Measurements from ENCODE around the gene CACNA1C.

The CACNA1C gene

GRCh38 chr12:2352203-2352602, 299.4 kb downstream of the CACNA1C start:
- ATAC-seq (replicated peaks; ENCODE audit: extremely low read depth, poor library complexity, severe bottlenecking) (no peak), DNase-seq (ENCODE audit: low spot score in 2 of 2) (no peak)
- Mint-ChIP-seq H3K27me3 (peaks cover 52% of the 10 kb centered on the region), H3K4me3 (no peak overlapping the region), H3K36me3 (ENCODE audit: insufficient read depth) (peaks cover 3% of the 10 kb centered on the region), H3K27ac (ENCODE audit: low read depth) (no peak overlapping the region), H3K9me3 (no peaks in the 10 kb centered on the region), H3K4me1 (no peaks in the 10 kb centered on the region)

GRCh38 chr12:2353281-2353680, 300.5 kb downstream of the CACNA1C start:
- Mint-ChIP-seq H3K9me3 (no peaks in the 10 kb centered on the region), H3K27ac (ENCODE audit: low read depth) (no peak overlapping the region), H3K36me3 (ENCODE audit: insufficient read depth) (peaks cover 3% of the 10 kb centered on the region), H3K4me3 (no peak overlapping the region), H3K4me1 (peaks cover 4% of the 10 kb centered on the region), H3K27me3 (peaks cover 52% of the 10 kb centered on the region)
- ATAC-seq (replicated peaks; ENCODE audit: extremely low read depth, poor library complexity, severe bottlenecking): no peak
- DNase-seq (ENCODE audit: low spot score in 2 of 2): no peak

- peaks cover 52% of the 10 kb centered on the region for H3K27me3 Mint-ChIP-seq
- H3K4me3 Mint-ChIP-seq: no peak overlapping the region
- no peak overlapping the region for H3K27ac Mint-ChIP-seq (ENCODE audit: low read depth)
- peaks cover 8% of the 10 kb centered on the region for H3K4me1 Mint-ChIP-seq
- peaks cover 3% of the 10 kb centered on the region for H3K36me3 Mint-ChIP-seq (ENCODE audit: insufficient read depth)
- no peak for DNase-seq (ENCODE audit: low spot score in 2 of 2)
- H3K9me3 Mint-ChIP-seq: no peaks in the 10 kb centered on the region
- ATAC-seq (replicated peaks; ENCODE audit: extremely low read depth, poor library complexity, severe bottlenecking): no peak
These were observed 300.9 kb downstream of the CACNA1C start for GRCh38 chr12:2353691-2354090.

GRCh38 chr12:2354151-2354991, 301.6 kb downstream of the CACNA1C start:
- peaks cover 3% of the 10 kb centered on the region for H3K36me3 Mint-ChIP-seq (ENCODE audit: insufficient read depth)
- H3K9me3 Mint-ChIP-seq: no peaks in the 10 kb centered on the region
- H3K27me3 Mint-ChIP-seq: peaks cover 45% of the 10 kb centered on the region
- H3K27ac Mint-ChIP-seq (ENCODE audit: low read depth): no peak overlapping the region
- no peak overlapping the region for H3K4me3 Mint-ChIP-seq
- ATAC-seq (replicated peaks; ENCODE audit: extremely low read depth, poor library complexity, severe bottlenecking): no peak
- DNase-seq (ENCODE audit: low spot score in 2 of 2): no peak
- H3K4me1 Mint-ChIP-seq: peaks cover 15% of the 10 kb centered on the region

- H3K4me3 Mint-ChIP-seq: no peak overlapping the region
- peaks cover 15% of the 10 kb centered on the region for H3K4me1 Mint-ChIP-seq
- H3K27me3 Mint-ChIP-seq: peaks cover 42% of the 10 kb centered on the region
- no peak for DNase-seq (ENCODE audit: low spot score in 2 of 2)
- no peak overlapping the region for H3K27ac Mint-ChIP-seq (ENCODE audit: low read depth)
- H3K36me3 Mint-ChIP-seq (ENCODE audit: insufficient read depth): peaks cover 3% of the 10 kb centered on the region
- ATAC-seq (replicated peaks; ENCODE audit: extremely low read depth, poor library complexity, severe bottlenecking): no peak
- H3K9me3 Mint-ChIP-seq: no peaks in the 10 kb centered on the region
These were observed 302.4 kb downstream of the CACNA1C start for GRCh38 chr12:2355198-2355597.

- Mint-ChIP-seq H3K4me1 (peaks cover 15% of the 10 kb centered on the region), H3K36me3 (ENCODE audit: insufficient read depth) (peaks cover 3% of the 10 kb centered on the region), H3K4me3 (no peak overlapping the region), H3K27me3 (peaks cover 42% of the 10 kb centered on the region), H3K9me3 (no peaks in the 10 kb centered on the region), H3K27ac (ENCODE audit: low read depth) (no peak overlapping the region)
- DNase-seq (ENCODE audit: low spot score in 2 of 2) (no peak), ATAC-seq (replicated peaks; ENCODE audit: extremely low read depth, poor library complexity, severe bottlenecking) (no peak)
These were observed 302.8 kb downstream of the CACNA1C start for GRCh38 chr12:2355604-2356003.

- Mint-ChIP-seq H3K27ac (ENCODE audit: low read depth) (no peak overlapping the region), H3K9me3 (no peaks in the 10 kb centered on the region), H3K4me3 (no peak overlapping the region), H3K4me1 (peaks cover 15% of the 10 kb centered on the region), H3K36me3 (ENCODE audit: insufficient read depth) (peaks cover 3% of the 10 kb centered on the region), H3K27me3 (peaks cover 36% of the 10 kb centered on the region)
- DNase-seq (ENCODE audit: low spot score in 2 of 2) (no peak), ATAC-seq (replicated peaks; ENCODE audit: extremely low read depth, poor library complexity, severe bottlenecking) (no peak)
These were observed 303.9 kb downstream of the CACNA1C start for GRCh38 chr12:2356601-2357125.

- peaks cover 27% of the 10 kb centered on the region for H3K27me3 Mint-ChIP-seq
- H3K27ac Mint-ChIP-seq (ENCODE audit: low read depth): no peak overlapping the region
- peaks cover 3% of the 10 kb centered on the region for H3K36me3 Mint-ChIP-seq (ENCODE audit: insufficient read depth)
- H3K4me3 Mint-ChIP-seq: no peak overlapping the region
- DNase-seq (ENCODE audit: low spot score in 2 of 2): no peak
- ATAC-seq (replicated peaks; ENCODE audit: extremely low read depth, poor library complexity, severe bottlenecking): no peak
- peaks cover 15% of the 10 kb centered on the region for H3K4me1 Mint-ChIP-seq
- H3K9me3 Mint-ChIP-seq: no peaks in the 10 kb centered on the region
These were observed 306.3 kb downstream of the CACNA1C start for GRCh38 chr12:2358986-2359658.

GRCh38 chr12:2359725-2360629, 307.2 kb downstream of the CACNA1C start:
- no peaks in the 10 kb centered on the region for H3K36me3 Mint-ChIP-seq (ENCODE audit: insufficient read depth)
- H3K27ac Mint-ChIP-seq (ENCODE audit: low read depth): no peak overlapping the region
- no peak overlapping the region for H3K4me3 Mint-ChIP-seq
- DNase-seq (ENCODE audit: low spot score in 2 of 2) (no peak), ATAC-seq (replicated peaks; ENCODE audit: extremely low read depth, poor library complexity, severe bottlenecking) (no peak)
- no peaks in the 10 kb centered on the region for H3K9me3 Mint-ChIP-seq
- H3K27me3 Mint-ChIP-seq: peaks cover 32% of the 10 kb centered on the region
- peaks cover 15% of the 10 kb centered on the region for H3K4me1 Mint-ChIP-seq

- no peak for DNase-seq (ENCODE audit: low spot score in 2 of 2)
- Mint-ChIP-seq H3K36me3 (ENCODE audit: insufficient read depth) (no peaks in the 10 kb centered on the region), H3K27me3 (peaks cover 39% of the 10 kb centered on the region), H3K27ac (ENCODE audit: low read depth) (no peak overlapping the region), H3K4me3 (no peak overlapping the region), H3K9me3 (no peaks in the 10 kb centered on the region), H3K4me1 (peaks cover 15% of the 10 kb centered on the region)
- ATAC-seq (replicated peaks; ENCODE audit: extremely low read depth, poor library complexity, severe bottlenecking): no peak
These were observed 307.9 kb downstream of the CACNA1C start for GRCh38 chr12:2360630-2361170.

GRCh38 chr12:2363836-2364609, 311.2 kb downstream of the CACNA1C start:
- no peak for ATAC-seq (replicated peaks; ENCODE audit: extremely low read depth, poor library complexity, severe bottlenecking)
- DNase-seq (ENCODE audit: low spot score in 2 of 2): no peak
- Mint-ChIP-seq H3K27me3 (peaks cover 38% of the 10 kb centered on the region), H3K27ac (ENCODE audit: low read depth) (no peak overlapping the region), H3K4me1 (peaks cover 3% of the 10 kb centered on the region), H3K4me3 (no peak overlapping the region), H3K9me3 (no peaks in the 10 kb centered on the region), H3K36me3 (ENCODE audit: insufficient read depth) (no peaks in the 10 kb centered on the region)
